ENCODE measurements around the gene PLK1.
"Not testable (repeated sequence)": the region's sequence is repeated elsewhere in the genome, so short reads cannot be mapped to it uniquely, and the experiment has no call there.

Gene PLK1

DNA sequence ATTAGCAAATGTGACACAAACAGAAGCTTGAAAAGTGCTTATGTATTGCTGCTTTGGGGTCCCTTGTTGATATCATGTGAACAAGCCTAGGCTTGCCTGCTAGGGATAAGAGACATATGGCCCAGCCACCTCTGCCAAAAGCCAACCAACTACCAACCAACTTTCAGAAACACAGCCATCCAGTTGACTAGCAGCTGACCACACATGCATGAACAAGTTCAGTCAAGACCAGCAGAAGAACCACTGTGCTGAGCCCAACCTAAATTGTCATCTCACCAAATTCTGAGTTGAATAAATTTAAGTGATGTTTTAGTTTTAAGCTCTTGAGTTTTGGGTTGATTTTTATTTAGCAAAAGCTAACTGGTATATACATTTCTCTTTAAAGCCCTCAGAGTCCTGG lies 30.8 kb downstream of the PLK1 start:
- no peak overlapping the region for H3K4me3 ChIP-seq (replicated peaks; ENCODE audit: low read depth, low read length)
- TF ChIP-seq, protein P1, sequence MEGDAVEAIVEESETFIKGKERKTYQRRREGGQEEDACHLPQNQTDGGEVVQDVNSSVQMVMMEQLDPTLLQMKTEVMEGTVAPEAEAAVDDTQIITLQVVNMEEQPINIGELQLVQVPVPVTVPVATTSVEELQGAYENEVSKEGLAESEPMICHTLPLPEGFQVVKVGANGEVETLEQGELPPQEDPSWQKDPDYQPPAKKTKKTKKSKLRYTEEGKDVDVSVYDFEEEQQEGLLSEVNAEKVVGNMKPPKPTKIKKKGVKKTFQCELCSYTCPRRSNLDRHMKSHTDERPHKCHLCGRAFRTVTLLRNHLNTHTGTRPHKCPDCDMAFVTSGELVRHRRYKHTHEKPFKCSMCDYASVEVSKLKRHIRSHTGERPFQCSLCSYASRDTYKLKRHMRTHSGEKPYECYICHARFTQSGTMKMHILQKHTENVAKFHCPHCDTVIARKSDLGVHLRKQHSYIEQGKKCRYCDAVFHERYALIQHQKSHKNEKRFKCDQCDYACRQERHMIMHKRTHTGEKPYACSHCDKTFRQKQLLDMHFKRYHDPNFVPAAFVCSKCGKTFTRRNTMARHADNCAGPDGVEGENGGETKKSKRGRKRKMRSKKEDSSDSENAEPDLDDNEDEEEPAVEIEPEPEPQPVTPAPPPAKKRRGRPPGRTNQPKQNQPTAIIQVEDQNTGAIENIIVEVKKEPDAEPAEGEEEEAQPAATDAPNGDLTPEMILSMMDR (IDR thresholded peaks at IDR 0.05; ENCODE audit: low read length, missing control alignments): no peak

DNA sequence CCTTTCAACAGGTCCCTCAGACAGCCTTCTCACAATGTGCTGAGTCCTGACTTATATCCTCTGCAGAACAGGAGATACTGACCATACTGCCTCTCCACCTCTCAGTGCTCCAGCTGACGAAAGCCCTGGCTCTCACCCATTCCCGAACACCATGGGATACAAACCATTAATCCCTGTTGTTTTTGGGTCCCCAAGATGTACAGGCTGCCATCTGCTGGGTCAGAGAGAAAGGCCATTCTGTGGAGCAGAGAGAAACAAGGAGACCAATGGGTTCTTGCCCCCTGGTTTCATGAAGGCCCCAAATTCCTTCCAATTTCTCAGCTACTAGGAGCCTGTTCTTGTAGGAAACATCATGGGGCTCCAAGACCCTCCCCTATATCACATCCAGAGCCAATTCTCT lies 31.3 kb downstream of the PLK1 start:
- no peak for DNase-seq (ENCODE audit: low read depth)
- TF ChIP-seq, protein P1 (IDR thresholded peaks at IDR 0.05; ENCODE audit: low read length, missing control alignments): no peak
- H3K4me3 ChIP-seq (replicated peaks; ENCODE audit: low read depth, low read length): no peak overlapping the region

More for the DNA sequence above, 30.8 kb downstream of the PLK1 start:
- DNase-seq (ENCODE audit: low read depth): no peak

DNA sequence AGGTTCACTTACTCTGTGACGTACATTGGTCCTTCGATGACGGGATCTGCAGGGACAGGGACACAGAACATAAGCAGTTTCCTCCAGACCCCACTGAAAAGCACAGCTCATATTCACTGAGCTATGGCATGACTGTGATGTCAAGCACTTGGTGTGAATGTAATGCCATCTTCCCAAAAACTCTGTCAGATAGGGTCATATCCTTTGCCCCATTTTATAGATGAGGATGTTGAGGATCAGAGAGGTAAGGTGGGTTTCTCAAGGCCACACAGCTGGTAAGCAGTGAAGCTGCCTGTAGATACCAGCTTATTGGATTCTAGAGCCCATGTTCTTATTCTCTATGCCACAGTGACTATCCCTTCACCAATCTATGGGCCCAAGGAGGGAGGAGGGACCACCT lies 31.8 kb downstream of the PLK1 start:
- TF ChIP-seq, protein P1 (IDR thresholded peaks at IDR 0.05; ENCODE audit: low read length, missing control alignments): no peak
- no peak overlapping the region for H3K4me3 ChIP-seq (replicated peaks; ENCODE audit: low read depth, low read length)
- no peak for DNase-seq (ENCODE audit: low read depth)

DNA sequence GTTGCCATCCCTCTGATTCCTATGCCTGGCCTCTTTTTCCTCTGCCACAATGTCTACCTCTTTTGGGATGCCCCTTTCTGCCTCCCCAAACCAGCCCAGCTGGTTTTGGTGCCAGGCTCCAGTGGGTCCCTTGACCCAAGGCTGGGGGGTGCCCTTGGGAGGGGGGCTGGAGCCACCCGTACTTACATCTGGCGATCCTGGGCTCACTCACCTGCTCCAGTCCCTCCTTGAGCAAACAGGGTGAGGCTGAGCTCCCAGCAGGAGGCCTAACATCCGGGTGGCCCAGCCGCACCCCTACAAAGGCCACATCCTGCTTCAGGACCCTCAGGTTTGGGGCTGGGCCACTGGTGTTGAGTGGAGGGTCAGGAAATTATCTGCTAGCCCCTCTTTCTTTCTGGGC lies 33.1 kb downstream of the PLK1 start:
- TF ChIP-seq, protein P1 (IDR thresholded peaks at IDR 0.05; ENCODE audit: low read length, missing control alignments): no peak
- DNase-seq (ENCODE audit: low read depth): no peak
- no peak overlapping the region for H3K4me3 ChIP-seq (replicated peaks; ENCODE audit: low read depth, low read length)

DNA sequence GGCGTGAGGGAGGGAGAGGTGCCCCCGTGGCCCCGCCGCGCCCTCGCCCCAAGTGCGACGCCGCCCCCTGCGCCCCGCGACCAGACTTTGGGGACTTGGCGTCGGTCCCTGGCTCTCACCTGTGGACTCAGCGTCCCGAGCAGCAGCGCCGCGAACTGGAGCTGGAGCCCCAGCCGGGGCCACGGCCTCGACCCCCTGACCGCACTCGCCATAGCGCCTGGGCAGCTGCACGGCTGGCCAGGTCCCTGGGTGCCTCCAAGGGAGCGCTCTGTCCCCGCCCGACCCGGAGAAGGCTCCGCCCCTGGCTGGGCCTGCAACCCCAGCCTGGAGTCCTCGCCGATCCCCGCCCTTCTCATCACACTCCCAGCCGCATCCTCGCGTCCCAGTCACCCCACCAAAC lies 34.3 kb downstream of the PLK1 start, which contains the start of gene ERN2:
ERN2 (minus strand) TSS at position 247 of the 400 bp plus-strand sequence; CDS start at position 212, 35 bp downstream.
- TF ChIP-seq, protein P1 (IDR thresholded peaks at IDR 0.05; ENCODE audit: low read length, missing control alignments): no peak
- H3K4me3 ChIP-seq (replicated peaks; ENCODE audit: low read depth, low read length): no peak within 1 kb of the TSS
- no peak for DNase-seq (ENCODE audit: low read depth)

DNA sequence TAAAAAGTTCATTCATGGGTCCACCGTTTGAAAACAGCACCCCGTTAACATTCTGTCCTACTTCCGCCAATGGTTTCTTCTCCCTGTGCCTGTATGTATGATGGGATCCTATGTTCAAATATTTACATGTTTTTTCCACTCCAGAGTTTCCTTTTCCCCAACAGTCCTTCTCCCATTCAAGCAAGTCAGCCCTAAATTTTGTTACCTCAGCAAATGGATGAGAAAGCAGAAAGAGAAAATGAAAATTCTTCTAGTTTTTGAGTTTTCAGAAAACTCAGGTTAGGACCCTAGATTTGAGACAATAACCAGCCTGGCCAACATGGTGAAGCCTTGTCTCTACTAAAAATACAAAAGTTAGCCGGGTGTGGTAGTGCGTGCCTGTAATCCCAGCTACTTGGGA lies 37.8 kb downstream of the PLK1 start:
- TF ChIP-seq, protein P1 (IDR thresholded peaks at IDR 0.05; ENCODE audit: low read length, missing control alignments): no peak
- DNase-seq (ENCODE audit: low read depth): no peak
- no peak overlapping the region for H3K4me3 ChIP-seq (replicated peaks; ENCODE audit: low read depth, low read length)

DNA sequence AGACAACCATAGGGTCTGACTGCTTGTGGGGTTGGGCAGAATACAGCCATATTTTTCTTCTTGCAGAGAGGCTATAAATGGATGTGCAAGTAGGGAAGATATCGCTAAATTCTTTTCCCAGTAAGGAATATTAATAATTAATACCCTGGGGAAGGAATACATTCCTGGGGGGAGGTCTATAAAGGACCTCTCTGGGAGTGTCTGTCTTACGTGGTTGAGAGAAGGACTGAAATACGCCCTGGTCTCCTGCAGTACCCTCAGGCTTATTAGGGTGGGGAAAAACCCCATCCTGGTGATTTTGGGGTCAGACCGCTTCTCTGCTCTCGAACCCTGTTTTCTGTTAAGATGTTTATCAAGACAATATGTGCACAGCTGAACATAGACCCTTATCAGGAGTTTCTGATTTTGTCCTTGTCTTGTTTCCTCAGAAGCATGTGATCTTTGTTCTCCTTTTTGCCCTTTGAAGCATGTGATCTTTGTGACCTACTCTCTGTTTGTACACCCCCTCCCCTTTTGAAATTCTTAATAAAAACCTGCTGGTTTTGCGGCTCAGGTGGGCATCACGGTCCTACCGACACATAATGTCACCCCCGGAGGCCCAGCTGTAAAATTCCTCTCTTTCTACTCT lies 44.0 kb downstream of the PLK1 start:
- H3K4me3 ChIP-seq (replicated peaks; ENCODE audit: low read depth, low read length); DNase-seq (ENCODE audit: low read depth): not testable (repeated sequence)

Measured in fibroblast of pulmonary artery (primary cell).